Renal cortex interstitium (tissue), 11 donors: ENCODE measurements around the gene GPR107. TPM values are rescaled to one million over a fixed set of nuclear protein-coding genes. Genes with fewer than 3 reads are reported as not detected.

ENCODE experiments used
- DNase-seq, 11 donors: peaks; one replicate each; pipeline ENCODE4 v3.0.0-alpha.2; 2013; ENCODE audit warnings: low read depth in 9 of 11, low spot score in 4 of 11; ENCODE audit errors: extremely low read depth in 1 of 11
- polyA plus RNA-seq, 3 donors: library from polyadenylated mRNA; unstranded; fragments of 120-200 nt; gene quantifications; one replicate each; pipeline ENCODE4 v1.2.1, GENCODE V29; 2013; ENCODE audit not compliant: insufficient read length in 3 of 3

The GPR107 gene
- polyA plus RNA-seq, 3 donors = 56.1 to 57.8 (median 56.2) TPM

DNA sequence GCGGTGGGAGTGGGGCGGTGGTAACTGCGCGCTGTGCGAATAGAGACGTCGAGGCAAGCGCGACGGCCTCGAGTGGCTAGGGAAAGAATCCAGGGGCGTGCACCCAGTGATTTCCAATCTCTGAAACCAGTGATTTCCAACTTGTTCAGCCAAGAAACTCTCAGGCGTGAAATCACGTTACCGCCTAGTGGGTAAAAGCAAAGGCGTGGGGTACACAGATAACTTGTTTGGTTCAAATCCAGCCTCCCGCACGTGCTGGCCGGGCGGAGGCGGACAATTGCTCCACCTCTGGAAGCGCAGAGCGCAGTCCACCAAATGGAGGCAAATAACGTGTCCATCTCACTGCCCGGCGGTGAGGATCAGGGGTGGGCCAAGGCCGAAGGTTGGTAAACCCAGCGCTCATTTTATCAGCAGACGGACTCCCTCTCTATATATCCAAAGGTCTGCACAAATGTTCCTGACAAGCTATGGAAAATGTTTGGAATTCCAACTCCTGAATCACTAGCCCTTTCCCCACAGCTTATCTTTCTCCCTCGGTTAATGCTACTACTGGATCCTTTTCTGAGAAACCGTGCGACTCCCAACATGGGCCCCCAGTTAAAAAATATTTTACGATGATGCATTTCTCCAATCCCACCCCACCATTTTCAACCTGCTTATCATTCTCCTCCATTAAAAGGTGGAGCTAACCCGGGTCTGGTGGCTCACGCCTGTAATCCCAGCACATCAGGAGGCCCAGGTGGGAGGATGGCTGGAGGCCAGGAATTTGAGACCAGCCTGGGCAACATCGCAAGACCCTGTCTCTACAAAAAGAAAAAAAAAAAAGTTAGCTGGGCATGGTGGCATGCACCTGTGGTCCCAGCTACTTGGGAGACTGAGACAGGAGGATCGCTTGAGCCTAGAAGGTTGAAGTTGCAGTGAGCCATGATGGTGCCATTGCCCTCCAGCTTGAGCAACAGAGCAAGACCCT lies 9.8 kb upstream of the GPR107 start:
- peak in 2 of 11 donors; percentile 44 to 45 for DNase-seq

DNA sequence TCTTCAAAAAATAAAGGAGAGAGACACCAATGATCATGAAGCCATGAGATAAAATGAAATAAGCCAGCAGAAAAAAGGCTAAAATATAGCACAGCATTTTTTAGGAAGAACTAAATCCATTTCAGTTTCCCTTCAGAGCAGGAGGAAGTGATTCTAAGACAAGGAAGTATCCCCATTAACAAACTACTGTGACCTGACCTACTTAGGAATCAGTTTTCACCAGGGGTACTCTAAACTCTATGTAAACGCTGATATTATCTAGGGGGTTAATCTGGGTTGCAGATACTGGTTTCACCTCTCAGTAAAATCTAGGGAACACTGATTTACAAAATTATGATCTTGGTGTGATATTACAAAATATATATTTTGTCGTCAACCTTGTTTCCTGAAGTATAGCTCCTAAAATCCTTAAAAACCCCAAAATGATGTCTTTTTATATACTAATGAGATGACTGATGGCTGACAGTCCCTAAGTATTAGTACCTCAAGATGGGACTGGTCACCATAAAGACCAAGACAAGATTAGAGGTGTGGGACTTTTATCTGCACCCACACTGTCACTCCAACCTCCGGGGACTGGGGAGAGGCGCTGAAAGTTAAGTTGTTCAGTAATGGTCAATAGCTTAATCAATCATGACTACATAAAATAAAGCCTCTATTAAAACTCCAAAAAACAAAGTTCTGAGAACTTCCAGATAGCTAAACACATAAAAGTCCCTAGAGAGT lies 7.8 kb upstream of the GPR107 start:
- DNase-seq = no peak

DNA sequence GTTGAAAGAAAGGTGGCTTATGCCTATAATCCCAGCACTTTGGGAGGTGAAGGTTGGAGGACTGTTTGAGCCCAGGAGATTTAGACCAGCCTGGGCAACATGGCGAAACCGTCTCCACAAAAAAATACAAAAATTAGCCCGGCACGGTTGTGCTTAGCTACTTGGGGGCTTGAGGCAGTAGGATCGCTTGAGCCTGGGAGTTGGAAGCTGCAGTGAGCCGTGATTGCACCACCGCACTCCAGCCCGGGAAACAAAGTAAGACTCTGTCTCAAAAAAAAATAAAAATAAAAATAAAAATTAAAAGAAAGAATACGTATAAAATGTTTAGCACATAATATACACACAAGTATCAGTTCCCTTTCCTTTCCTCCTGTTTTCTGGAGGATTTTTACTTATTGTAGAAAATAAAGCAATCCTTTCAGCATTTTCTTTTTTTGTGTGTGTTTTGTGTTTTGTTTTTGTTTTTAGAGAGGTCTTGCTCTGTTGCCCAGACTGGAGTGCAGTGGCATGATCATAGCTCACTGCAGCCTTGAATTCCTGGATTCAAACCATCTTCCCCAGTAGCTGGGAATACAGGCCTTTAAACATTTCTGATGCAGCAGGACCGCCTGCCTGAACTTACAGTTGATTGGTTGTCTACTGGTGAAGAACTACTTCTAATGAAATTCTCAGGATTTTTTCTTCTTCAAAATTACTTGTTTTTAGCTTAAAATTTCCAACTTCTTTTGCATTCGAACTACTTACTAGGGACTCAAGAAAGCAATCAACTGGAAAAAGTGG lies 4.1 kb upstream of the GPR107 start:
- DNase-seq = no peak

DNA sequence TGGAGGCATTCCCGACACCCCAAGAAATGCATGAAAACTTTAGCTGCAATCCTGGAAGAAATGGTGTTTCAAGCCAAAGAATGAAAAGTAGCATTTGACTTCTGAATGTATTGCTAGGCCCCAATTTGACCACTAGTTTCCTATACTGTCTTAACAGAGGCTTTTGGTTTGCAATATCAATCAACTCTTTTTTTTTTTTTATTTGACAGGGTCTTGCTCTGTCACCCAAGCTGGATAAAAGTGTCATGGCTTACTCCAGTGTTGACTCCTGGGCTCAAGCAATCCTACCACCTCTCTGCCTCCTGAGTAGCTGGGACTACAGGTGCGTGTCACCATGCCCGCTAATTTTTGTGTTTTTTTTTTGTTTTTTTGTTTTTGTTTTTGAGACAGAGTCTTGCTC lies 3.2 kb upstream of the GPR107 start:
- no peak for DNase-seq

DNA sequence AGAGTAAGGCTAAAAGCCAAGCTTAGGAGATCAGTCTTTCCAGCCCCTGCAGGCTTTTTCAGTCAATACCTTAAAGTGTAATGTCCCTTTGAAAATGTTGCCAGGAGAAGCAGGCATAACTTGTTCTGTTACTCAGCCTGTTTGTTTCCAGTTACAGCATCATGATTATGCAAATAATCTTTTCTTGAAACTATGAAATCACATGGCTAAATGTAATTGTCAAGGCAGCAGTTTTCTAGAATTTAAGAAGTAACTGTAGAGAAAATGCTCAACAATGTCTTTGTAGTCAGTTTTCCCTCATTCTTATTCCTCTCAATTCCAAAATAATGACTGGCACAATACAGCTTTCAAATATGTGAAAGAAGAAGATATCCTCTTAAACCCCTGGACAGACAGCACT lies 1.9 kb upstream of the GPR107 start:
- DNase-seq = no peak

DNA sequence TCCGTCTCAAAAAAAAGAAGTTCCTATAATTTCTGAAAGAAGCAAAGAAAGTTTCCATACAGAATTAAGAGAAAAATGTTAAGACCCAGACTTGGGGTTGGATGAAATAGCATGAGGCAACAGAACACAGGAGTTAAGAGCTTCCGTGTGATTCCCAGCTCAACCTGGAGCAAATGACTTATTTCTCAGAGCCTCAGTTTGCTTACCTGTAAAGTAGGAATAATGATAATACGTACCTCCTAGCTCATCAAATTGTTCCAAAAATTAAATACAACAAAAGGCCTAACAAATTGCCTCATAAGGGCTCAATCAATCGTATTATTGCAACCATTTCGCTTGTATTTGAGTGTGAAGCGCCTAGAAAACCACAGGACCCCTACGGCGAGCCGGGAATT lies 600 bp upstream of the GPR107 start:
- DNase-seq = no peak

DNA sequence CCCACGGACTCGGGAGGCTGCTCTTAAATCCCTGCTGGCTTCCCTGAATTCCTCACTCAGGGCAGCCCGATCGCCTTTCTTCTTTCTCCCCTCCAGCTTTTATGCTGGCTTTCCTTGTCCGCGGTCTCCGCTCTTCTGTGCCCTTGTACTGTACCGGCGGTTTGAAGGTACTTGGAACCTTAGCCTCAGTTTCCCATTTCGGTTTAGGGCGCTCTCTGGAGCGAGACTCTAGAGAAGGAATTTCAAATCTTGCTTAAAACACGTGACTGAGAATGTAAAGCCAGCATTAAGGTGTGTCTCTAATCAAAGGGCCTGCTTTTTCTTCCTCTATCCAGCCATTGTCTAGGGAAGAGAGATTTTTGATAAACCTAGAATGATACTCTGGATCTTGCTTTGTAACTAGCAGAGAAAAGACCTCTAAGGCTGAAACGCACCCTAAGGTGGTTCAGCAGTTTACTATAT lies 650 bp downstream of the GPR107 start:
- no peak for DNase-seq

DNA sequence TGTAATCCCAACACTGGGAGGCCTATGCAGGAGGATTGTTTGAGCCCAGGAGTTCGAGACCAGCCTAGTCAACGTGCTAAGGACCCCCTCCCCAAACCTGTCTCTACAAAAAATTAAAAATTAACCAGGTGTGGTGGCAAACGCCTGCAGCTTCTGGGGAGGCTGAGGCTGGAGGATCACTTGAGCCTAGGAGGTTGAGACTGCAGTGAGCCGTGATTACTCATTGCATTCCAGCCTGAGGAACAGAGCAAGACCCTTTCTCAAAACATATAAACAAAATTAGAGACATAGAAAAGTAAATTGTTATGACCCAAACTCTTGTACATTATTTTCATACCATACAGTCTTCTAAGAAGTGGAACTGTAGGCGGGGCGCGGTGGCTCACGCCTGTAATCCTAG lies 1.1 kb downstream of the GPR107 start:
- no peak for DNase-seq

DNA sequence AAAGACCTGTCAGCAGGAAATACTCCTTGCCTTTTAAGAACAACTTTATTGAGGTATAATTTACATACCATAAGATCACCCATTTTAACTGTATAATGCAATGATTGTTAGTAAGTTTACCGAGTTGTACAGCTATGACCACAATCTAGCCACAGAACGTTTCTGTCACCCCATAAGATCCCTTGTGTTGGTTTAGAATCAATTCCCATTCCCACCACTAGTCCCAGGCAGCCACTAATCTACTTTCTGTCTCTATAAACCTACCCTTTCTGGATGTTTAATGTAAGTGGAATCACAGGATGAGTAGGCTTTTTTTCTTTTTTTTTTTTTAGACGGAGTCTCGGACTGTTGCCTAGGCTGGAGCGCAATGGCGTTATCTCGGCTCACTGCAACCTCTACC lies 4.4 kb downstream of the GPR107 start:
- DNase-seq = no peak

DNA sequence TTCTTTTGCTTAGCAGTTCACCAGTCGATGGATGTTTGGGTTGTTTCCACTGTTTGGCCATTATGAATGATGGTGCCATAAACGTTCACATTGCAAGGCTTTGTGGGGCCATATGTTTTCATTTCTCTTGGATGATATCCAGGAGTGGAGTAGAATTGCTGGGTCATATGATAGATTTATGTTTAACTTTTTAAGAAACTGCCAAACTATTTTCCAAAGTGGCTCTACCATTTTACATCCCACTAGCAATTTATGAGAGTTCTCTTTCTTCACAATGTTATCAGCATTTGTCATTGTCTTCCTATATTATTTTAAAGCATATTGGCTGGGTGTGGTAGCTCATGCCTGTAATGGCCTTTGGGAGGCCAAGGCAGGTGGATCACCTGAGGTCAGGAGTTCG lies 5.2 kb downstream of the GPR107 start:
- DNase-seq = no peak

DNA sequence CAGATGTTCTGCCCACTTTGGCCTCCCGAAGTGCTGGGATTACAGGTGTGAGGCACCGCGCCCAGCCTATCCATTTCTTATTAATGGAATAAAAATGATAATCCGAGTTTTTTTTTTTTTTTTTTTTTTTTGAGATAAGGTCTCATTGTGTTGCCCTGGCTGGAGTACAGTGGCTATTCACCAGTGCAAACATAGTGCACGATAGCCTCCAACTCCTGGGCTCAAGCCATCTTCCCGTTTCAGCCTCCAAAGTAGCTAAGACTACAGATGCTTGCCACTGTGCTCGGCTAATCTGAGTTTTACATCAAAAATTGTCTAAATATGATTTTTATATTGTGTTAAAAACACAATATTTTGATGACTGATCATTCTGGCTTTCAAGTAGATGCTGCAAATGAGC lies 6.6 kb downstream of the GPR107 start:
- no peak for DNase-seq

DNA sequence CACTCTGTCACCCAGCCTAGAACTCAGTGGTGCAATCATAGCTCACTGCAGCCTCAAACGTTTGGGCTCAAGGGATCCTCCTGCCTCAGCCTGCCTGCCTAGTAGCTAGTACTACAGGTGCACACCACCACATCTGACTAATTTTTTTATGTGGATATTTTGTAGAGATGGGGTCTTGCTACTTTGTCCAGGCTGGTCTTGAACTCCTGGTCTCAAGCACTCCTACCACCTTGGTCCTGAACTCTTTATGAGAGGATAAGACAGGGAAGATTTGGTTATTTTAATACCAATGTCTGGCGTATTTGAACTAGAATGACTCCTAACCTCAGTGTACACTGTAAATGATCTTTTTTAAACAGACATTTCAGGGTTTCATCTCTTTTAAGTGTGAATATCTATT lies 9.0 kb downstream of the GPR107 start:
- DNase-seq = no peak

DNA sequence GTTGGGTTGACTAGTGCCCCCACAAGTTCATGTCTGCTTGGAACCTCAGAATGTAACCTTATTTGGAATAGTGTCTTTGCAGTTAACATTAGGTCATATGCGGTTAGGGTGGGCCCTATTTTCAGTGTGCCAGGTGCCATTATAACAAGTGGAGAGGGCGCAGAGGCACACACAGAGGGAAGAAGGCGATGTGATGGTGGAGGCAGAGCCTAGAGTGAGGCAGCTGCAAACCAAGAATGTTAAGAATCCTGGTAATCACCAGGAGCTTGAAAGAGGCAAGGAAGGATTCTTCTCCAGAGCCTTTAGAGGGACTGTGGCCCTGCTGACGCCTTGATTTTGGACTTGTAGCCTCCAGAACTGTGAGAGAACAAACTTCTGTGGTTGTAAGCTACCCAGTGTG lies 10.9 kb downstream of the GPR107 start:
- DNase-seq = no peak

DNA sequence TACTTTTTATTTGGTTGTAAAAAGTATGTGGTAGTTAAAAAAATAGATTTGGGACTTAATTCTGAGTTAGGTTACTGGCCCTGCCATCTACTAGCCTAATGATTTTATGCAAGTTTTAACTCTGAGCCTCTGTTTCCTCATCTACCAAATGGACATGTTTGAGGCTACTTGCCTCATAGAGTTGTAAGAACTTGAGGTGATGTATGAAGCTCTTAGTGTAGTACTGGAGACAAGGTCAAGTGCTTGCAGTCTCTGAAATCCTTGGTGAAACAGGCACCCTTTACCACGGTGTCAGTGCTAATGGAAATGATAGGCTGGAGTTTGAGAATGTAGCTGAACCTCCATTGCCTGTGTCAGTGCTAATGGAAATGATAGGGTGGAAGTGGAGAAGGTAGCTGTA lies 15.3 kb downstream of the GPR107 start:
- no peak for DNase-seq

DNA sequence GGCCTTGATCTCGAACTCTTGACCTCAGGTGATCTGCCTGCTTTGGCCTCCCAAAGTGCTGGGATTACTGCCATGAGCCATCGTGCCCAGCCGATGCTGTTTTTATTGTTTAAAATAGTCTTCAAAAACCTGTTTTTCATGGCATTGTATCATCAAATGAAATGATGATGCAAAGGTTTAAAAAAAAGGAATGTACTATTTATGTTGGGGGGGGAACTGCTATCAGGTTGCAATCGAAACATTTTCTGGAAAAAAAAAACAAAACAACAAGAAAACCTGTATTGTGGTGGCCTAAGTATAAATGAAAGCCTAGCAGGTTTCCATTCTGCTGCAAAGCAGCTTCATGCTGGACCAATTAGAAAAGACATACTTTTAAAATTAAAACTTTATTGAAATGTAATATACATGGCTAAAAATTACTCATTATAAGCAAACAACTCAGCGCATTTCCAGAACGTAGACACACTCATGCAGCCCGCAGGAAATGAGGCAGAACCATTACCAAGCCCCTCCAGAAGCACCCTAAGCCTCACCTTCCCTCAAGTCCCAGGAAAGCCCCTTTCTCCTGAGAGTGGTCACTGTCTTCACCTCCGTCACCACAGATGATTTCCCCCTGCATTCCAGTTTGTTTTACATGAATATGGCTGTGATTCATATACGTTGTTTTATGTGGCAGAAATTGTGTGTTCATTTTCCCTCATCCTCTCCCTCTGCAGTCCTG lies 19.0 kb downstream of the GPR107 start:
- DNase-seq = no peak

DNA sequence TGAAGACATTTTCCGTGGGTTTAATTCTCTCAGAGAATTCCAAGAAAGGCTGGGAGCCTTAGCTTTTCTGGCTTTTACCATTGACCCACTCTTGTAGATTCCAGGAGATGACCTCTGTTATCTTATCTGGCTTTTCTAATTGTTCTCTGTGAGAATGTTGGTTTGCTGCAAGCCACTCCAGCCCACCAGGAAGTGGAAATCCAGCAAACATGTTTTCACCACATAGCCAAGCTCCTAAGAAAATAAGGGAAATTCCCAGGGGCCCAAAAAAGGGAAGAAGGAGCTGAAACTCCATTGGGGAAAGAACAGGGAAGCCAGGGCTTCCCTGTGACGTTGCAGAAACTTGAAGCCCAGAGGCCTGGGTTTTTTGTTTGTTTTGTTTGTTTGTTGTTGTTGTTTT lies 19.7 kb downstream of the GPR107 start:
- peak in 5 of 11 donors; percentile 27 to 51 (median 29) for DNase-seq

DNA sequence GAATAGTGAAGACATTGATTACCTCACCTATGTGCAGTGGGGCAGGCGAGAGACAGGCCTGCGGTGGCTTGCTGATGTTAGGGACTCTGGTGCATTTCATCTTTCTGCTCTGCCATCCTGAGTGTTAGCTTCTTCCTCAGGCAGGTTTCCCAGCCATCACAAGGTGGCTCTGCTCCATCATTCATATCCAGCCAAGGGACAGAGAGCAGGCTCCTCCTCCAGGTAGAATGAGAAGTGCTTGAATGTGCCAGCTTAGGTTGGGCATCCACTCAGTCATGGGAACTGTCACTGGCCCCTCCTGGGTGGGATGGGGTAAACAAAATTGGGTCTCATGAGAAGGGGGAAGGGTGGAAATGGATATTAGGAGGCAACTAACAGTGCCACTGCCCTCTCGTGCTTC lies 24.8 kb downstream of the GPR107 start:
- DNase-seq = no peak

DNA sequence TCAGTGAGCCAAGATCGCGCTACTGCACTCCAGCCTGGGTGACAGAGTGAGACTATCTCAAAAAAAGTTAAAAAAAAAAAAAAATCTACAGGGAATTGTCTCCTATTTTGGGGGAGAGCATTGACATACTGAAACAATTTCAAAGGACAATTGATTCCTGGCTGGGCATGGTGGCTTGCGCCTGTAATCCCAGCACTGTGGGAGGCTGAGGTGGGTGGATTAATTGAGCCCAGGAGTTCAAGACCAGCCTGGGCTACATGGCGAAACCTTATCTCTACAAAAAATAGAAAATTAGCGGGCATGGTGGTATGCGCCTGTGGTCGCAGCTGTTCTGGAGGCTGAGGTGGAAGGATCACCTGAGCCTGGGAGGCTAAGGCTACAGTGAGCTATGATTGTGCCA lies 30.6 kb downstream of the GPR107 start:
- no peak for DNase-seq

DNA sequence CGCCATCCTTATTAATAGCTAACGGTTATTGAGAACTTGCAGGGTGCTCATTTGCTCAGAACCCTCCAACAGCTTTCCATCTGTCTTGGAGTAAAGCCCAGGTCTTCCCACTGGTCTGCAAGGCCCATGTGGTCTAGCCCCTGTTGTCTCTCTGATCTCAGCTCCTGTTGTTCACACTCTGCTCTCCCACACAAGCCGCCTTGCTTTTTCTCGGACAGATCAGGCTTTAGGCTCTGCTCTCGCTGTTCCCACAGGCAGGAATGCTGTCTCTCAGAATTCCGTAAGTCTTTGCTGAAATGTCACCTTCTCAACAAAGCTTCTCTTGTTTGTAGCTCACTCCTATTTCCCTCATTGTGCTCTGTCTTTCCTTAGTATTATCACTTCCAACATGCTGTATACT lies 34.3 kb downstream of the GPR107 start:
- DNase-seq = no peak
